HUES48 (cell line): Measurements from ENCODE around the gene PLCXD3.
"Not testable (repeated sequence)": the region's sequence is repeated elsewhere in the genome, so short reads cannot be mapped to it uniquely, and the experiment has no call there.

Experiments used
- H3K27ac ChIP-seq: one replicate; pipeline ENCODE4 v1.7.0; 2013; ENCODE audit warnings: low read depth, low read length, inconsistent platforms
- H3K27me3 ChIP-seq: 2 replicates; pipeline ENCODE4 v1.6.1; 2013; ENCODE audit warnings: mild to moderate bottlenecking, low read length; ENCODE audit not compliant: control insufficient read depth, insufficient read depth
- H3K36me3 ChIP-seq: 2 replicates; pipeline ENCODE4 v1.6.1; 2013; ENCODE audit warnings: low read length; ENCODE audit not compliant: control insufficient read depth, insufficient read depth
- H3K4me1 ChIP-seq: 2 replicates; pipeline ENCODE4 v1.6.1; 2013; ENCODE audit warnings: mild to moderate bottlenecking, low read length; ENCODE audit not compliant: control insufficient read depth, insufficient read depth
- H3K4me3 ChIP-seq: 2 replicates; pipeline ENCODE4 v1.5.1; 2013; ENCODE audit warnings: mild to moderate bottlenecking, low read depth, low read length
- H3K9ac ChIP-seq: 2 replicates; pipeline ENCODE4 v1.6.1; 2013; ENCODE audit warnings: mild to moderate bottlenecking, low read depth, low read length, moderate library complexity
- H3K9me3 ChIP-seq: 2 replicates; pipeline ENCODE4 v1.6.1; 2013; ENCODE audit warnings: low read length; ENCODE audit not compliant: control insufficient read depth, insufficient read depth

PLCXD3 gene

GRCh38 chr5:41493490-41494126 is 16.8 kb downstream of the PLCXD3 start:
- not testable (repeated sequence) for H3K9ac ChIP-seq, H3K36me3 ChIP-seq, H3K27ac ChIP-seq, H3K4me3 ChIP-seq, H3K27me3 ChIP-seq, H3K4me1 ChIP-seq, H3K9me3 ChIP-seq

- no peaks in the 10 kb centered on the region for H3K9me3 ChIP-seq
- H3K9ac ChIP-seq: no peak overlapping the region
- H3K27ac ChIP-seq: no peak overlapping the region
- no peaks in the 10 kb centered on the region for H3K4me1 ChIP-seq
- H3K4me3 ChIP-seq: no peak overlapping the region
- no peaks in the 10 kb centered on the region for H3K36me3 ChIP-seq
- H3K27me3 ChIP-seq: no peaks in the 10 kb centered on the region
Observed at GRCh38 chr5:41485533-41485932, 24.9 kb downstream of the PLCXD3 start.

DNA sequence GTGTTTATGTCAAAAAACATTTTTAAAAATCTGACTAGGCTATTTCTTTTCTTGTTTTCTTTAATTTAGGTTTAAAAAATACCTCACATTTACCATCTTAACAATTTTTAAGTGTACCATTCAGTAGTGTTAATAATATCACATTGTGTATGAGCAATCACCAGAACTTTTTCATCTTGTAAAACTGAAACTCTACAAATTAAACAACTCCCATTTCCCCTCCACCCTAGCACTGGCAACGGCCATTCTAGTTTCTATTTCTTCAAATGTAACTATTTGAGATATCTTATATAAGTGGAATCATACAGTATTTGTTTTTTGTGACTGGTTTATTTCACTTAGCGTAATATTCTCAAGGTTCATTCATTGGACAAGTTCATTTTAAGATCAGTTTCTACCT is 27.7 kb downstream of the PLCXD3 start:
- H3K4me3 ChIP-seq: no peak overlapping the region
- H3K36me3 ChIP-seq: no peaks in the 10 kb centered on the region
- H3K27ac ChIP-seq: no peak overlapping the region
- H3K9me3 ChIP-seq: no peaks in the 10 kb centered on the region
- H3K9ac ChIP-seq: no peak overlapping the region
- no peaks in the 10 kb centered on the region for H3K4me1 ChIP-seq
- H3K27me3 ChIP-seq: no peaks in the 10 kb centered on the region

DNA sequence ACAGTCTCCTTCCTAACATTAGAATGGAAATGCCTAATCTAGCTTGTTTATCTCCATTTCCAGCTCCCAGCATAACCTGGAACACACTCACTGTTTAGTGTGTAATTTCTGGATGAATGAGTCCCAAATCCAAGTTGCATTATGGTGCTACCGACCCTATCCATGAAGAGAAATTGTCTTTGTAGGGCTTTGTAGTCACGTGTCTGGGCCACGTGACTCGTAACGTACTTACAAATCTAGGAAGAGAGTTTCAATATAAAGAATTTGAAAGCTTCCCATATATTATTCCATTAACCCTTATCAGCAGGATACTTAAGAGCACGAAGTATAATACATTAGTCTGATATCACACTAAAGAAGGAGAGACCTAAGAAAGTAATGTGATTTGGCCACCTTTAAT is 28.2 kb downstream of the PLCXD3 start:
- H3K9ac ChIP-seq: no peak overlapping the region
- H3K4me3 ChIP-seq: no peak overlapping the region
- H3K9me3 ChIP-seq: no peaks in the 10 kb centered on the region
- H3K36me3 ChIP-seq: no peaks in the 10 kb centered on the region
- no peaks in the 10 kb centered on the region for H3K27me3 ChIP-seq
- H3K27ac ChIP-seq: no peak overlapping the region
- no peaks in the 10 kb centered on the region for H3K4me1 ChIP-seq

DNA sequence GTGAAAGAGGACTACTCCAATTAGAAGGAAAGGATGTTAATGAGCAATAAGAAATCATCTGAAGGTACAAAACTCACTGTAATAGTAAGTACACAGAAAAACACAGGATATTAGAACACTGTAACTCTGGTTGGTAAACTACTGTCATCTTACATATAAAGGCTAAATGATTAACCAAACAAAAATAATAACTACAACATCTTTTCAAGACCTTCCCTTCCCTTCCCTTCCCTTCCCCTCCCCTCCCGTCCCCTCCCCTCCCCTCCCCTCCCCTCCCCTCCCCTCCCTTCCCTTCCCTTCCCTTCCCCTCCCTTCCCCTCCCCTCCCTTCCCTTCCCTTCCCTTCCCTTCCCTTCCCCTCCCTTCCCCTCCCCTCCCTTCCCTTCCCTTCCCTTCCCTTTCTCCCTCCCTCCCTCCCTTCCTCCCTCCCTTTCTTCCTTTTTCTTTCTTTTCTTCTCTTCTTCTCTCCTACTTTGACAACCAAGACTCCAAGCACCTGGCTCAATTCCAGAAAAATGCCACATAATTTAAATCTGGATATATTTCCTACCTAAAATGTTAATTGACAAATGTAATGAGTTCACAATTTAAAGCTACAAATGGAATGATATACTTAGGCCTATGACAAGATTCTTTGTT is 38.7 kb downstream of the PLCXD3 start:
- H3K9me3 ChIP-seq, H3K27ac ChIP-seq, H3K4me3 ChIP-seq, H3K9ac ChIP-seq, H3K27me3 ChIP-seq, H3K36me3 ChIP-seq, H3K4me1 ChIP-seq: not testable (repeated sequence)

GRCh38 chr5:41465493-41466171 is 44.8 kb downstream of the PLCXD3 start:
- Histone ChIP-seq H3K4me3 (no peak overlapping the region), H3K9me3 (no peaks in the 10 kb centered on the region), H3K27ac (no peak overlapping the region), H3K9ac (no peak overlapping the region), H3K4me1 (no peaks in the 10 kb centered on the region), H3K27me3 (no peaks in the 10 kb centered on the region), H3K36me3 (no peaks in the 10 kb centered on the region)

DNA sequence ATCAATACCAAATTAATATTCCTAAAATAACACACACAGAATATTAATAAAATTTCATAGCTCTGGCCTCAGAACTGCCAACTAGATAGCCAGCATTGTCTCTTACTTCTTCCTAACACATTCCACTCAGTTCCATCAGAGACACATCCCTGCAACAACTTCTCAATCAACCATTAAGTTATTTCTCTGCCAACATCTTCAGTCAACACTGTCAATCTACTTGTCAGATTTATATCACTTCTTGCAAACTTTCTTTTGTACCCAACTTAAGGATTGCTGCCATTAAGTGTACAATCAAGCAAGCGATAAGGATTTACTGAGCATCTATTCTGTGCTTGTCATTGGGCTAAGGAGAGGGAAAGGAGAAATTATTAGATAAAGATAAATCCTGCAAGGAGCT is 50.8 kb downstream of the PLCXD3 start:
- Histone ChIP-seq H3K9ac (no peak overlapping the region), H3K4me1 (no peaks in the 10 kb centered on the region), H3K36me3 (no peaks in the 10 kb centered on the region), H3K4me3 (no peak overlapping the region), H3K27ac (no peak overlapping the region), H3K27me3 (no peaks in the 10 kb centered on the region), H3K9me3 (no peaks in the 10 kb centered on the region)

- no peaks in the 10 kb centered on the region for H3K27me3 ChIP-seq
- H3K27ac ChIP-seq: no peak overlapping the region
- H3K4me1 ChIP-seq: no peaks in the 10 kb centered on the region
- no peak overlapping the region for H3K9ac ChIP-seq
- no peaks in the 10 kb centered on the region for H3K9me3 ChIP-seq
- H3K36me3 ChIP-seq: no peaks in the 10 kb centered on the region
- H3K4me3 ChIP-seq: no peak overlapping the region
Observed at GRCh38 chr5:41457094-41457493, 53.3 kb downstream of the PLCXD3 start.

DNA sequence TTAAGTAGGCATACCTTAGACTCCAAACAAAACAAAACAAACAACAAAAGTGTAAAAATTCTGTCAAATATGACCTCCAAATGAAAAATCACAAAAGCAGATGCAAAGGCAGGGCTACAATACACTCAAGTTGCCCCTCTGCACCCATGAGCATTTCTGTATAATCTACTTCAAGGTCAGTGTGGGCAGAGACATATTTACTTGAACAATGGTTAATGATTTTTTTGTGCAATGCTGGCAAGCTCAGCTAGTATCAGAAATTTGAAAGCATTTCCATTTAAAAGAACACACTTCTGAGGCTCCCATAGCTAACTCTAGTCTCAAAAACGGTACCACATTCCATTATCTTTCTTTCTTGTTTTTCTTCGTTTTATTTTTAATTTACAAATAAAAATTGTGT is 57.9 kb downstream of the PLCXD3 start:
- Histone ChIP-seq H3K4me3 (no peak overlapping the region), H3K9me3 (no peaks in the 10 kb centered on the region), H3K27ac (no peak overlapping the region), H3K27me3 (no peaks in the 10 kb centered on the region), H3K36me3 (no peaks in the 10 kb centered on the region), H3K9ac (no peak overlapping the region), H3K4me1 (no peaks in the 10 kb centered on the region)

DNA sequence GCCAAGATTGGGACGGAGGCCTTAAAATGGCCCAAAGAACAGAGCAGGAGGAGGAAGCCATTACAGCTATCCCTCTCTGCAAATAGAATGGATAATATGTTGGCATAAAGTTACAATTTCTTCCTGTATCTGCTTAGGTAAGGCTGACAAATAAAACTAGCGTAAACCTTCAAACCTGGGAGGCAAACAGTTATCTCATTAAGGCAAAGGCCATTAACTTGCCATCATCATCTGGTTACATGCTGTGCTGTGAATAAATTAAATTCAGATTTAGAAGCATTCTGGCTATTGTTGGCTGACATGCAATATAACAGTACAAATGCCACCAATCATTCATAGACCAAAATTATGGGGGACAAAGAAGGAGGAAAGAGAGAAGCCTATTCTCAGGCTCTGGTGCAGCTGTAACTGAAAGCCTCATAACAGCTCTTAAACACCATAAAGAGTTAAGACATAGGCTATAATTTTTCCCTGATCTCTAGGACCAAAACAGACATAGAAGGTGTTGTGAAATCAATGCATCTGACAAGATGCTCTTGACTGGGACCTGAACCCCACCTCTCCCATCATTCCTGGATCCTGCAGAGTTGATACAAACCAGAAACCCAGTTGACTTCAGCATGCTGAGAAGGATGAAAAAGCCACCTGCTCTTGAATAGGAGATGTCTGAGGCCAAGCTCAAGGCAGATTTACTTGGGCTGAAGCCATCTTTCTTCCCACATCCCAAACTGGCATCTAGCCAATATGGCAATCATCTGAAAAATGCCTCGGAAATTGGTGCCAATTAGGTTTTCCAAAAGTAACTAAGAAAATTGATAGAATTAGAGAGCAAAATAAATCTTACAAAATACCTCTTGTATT is 62.5 kb downstream of the PLCXD3 start:
- H3K36me3 ChIP-seq: no peaks in the 10 kb centered on the region
- no peak overlapping the region for H3K9ac ChIP-seq
- no peaks in the 10 kb centered on the region for H3K27me3 ChIP-seq
- H3K27ac ChIP-seq: no peak overlapping the region
- H3K4me1 ChIP-seq: no peaks in the 10 kb centered on the region
- H3K9me3 ChIP-seq: no peaks in the 10 kb centered on the region
- no peak overlapping the region for H3K4me3 ChIP-seq
